Measurements from ENCODE around the gene PLEKHJ1. TPM values are rescaled to one million over a fixed set of nuclear protein-coding genes. Genes with fewer than 3 reads are reported as not detected.
"Not testable (repeated sequence)": the region's sequence is repeated elsewhere in the genome, so short reads cannot be mapped to it uniquely, and the experiment has no call there.

The PLEKHJ1 gene
- 10 to 100 TPM; 40.7 to 57.3 (median 42.8) TPM for total RNA-seq
- polyA plus RNA-seq = 100 to 1,000 TPM; 228 to 255 (median 247) TPM

GRCh38 chr19:2236314-2237050 is at the start of gene PLEKHJ1, which contains the start of gene SF3A2:
Gene PLEKHJ1 (minus strand): TSS chr19:2236329. CDS start chr19:2236248, 81 bp downstream.
Gene SF3A2 (plus strand): TSS chr19:2236824. CDS start chr19:2243419, 6,595 bp downstream.
- Histone ChIP-seq H3K27ac (peak within 1 kb of the TSS; percentile 97 to 99 (median 98)), H3K9me3 (no peaks in the 10 kb centered on the region), H3K4me1 (peaks cover 0 to 68% (median 62%) of the 10 kb centered on the region in 4 donors), H3K36me3 (peaks cover 0 to 24% (median 8%) of the 10 kb centered on the region in 4 donors), H3K27me3 (no peaks in the 10 kb centered on the region), H3K4me3 (peak within 1 kb of the TSS; percentile 62 to 99 (median 76))
- 0% methylated on average over 80 of the region's 80 CpGs for WGBS, 2 donors
- DNase-seq = peak; percentile 99
- intact Hi-C loops (cut with DNase I) = loop anchor here (1.0 to 2.0 kb wide), 7 partner anchors 33 to 154 kb away; partner anchors contain the start of genes AP3D1 and DOT1L
- TF ChIP-seq POLR2A (IDR thresholded peaks at IDR 0.05) (peak; percentile 81 to 85), POLR2AphosphoS5 (IDR thresholded peaks at IDR 0.05) (peak; percentile 91 to 97 (median 94)), EP300 (IDR thresholded peaks at IDR 0.05) (peak in 1 of 4 donors; percentile 25), CTCF (IDR thresholded peaks at IDR 0.05) (peak; percentile 96 to 100 (median 99))

- H3K9me3 ChIP-seq = no peaks in the 10 kb centered on the region
- 88 to 95% methylated on average over 8 of the region's 8 CpGs for WGBS, 2 donors
- H3K27me3 ChIP-seq = peaks cover 0 to 12% (median 6%) of the 10 kb centered on the region in 3 donors
- intact Hi-C loops (cut with DNase I) = no loop called here
- no peak for DNase-seq
- no peak for TF ChIP-seq EP300 (IDR thresholded peaks at IDR 0.05)
- TF ChIP-seq POLR2A (IDR thresholded peaks at IDR 0.05) = no peak
- no peak for TF ChIP-seq CTCF (IDR thresholded peaks at IDR 0.05)
- no peak for TF ChIP-seq POLR2AphosphoS5 (IDR thresholded peaks at IDR 0.05)
- no peak overlapping the region for H3K27ac ChIP-seq
- H3K4me1 ChIP-seq = peaks cover 0 to 15% (median 12%) of the 10 kb centered on the region in 4 donors
- no peak overlapping the region for H3K4me3 ChIP-seq
- no peaks in the 10 kb centered on the region for H3K36me3 ChIP-seq
These were observed 47.8 kb upstream of the PLEKHJ1 start for GRCh38 chr19:2283835-2284507.

DNA sequence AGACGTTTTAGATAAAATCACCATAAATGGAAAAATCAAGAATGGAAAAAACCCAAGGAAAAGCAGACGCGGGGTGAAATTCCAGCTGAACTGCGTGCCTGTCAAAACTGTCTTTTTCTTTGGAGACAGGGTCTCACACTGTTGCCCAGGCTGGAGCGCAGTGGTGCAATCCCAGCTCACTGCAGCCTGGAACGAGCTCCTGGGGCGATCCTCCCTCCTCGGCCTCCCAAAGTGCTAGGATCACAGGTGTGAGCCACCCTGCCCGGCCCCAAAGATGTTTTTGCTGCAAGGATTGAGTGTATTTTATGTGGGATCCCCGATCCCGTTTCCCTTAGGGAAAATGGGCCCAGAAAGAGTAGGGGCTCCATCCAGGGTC is 46.7 kb upstream of the PLEKHJ1 start:
- H3K27ac ChIP-seq = no peak overlapping the region
- intact Hi-C loops (cut with DNase I) = no loop called here
- no peaks in the 10 kb centered on the region for H3K9me3 ChIP-seq
- H3K27me3 ChIP-seq = peaks cover 0 to 5% (median 0%) of the 10 kb centered on the region in 3 donors
- H3K36me3 ChIP-seq = no peaks in the 10 kb centered on the region
- peaks cover 0 to 15% (median 12%) of the 10 kb centered on the region in 4 donors for H3K4me1 ChIP-seq
- peak overlapping the region in 2 of 4 donors; percentile 39 for H3K4me3 ChIP-seq
- 54 to 79% methylated on average over 11 of the region's 11 CpGs for WGBS, 2 donors
- DNase-seq = no peak
- no peak for TF ChIP-seq CTCF (IDR thresholded peaks at IDR 0.05)
- no peak for TF ChIP-seq EP300 (IDR thresholded peaks at IDR 0.05)

DNA sequence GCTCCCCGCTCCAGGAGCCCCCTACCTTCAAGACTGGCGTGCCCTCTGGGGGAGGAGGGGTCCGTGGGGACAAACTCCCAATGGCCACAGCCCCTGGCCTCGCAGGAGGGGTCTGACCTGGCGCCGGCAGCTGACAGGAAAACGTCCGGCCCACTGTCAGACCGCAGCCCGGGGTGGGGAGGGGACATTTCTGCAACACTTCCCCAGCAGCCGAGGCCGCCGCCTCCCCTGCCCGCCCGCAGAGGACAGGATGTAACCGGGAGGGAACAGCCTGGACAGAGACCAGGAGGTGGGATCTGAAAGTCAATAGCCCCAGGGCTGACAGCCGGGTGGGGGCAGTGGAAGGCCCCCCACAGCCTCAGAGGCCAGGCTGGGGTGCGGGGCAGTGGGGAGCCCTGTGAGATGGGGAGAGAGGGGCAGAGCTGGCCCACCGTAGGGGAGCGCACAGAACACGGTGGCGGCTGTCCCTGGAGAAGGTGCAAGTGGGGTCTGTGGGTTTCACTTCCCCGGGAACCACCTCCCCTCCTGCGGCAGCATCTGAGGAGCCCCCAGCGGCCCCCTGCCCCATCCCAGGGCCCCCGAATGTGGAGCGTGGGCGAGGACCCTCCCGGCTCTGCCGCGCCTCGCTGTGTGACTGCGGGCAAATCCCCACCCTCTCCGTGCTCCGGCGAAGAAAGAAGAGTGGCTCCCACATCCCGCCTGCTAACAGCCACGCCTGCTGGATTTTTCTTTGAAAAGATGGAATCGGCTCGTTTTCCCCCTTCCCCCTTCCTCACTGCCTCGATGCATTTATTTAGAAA is 46.1 kb upstream of the PLEKHJ1 start, which contains the start of gene PEAK3:
Gene PEAK3 (minus strand): TSS at position 114 of the 800 bp plus-strand sequence. CDS start 1,244 bp downstream, outside the sequence.
- H3K27me3 ChIP-seq = peaks cover 0 to 5% (median 0%) of the 10 kb centered on the region in 3 donors
- TF ChIP-seq POLR2A (IDR thresholded peaks at IDR 0.05) (no peak), POLR2AphosphoS5 (IDR thresholded peaks at IDR 0.05) (peak in 3 of 4 donors; percentile 7 to 18 (median 13))
- 8 to 10% methylated on average over 41 of the region's 41 CpGs for WGBS, 2 donors
- intact Hi-C loops (cut with DNase I) = no loop called here
- H3K4me3 ChIP-seq = peak within 1 kb of the TSS in 3 of 4 donors; percentile 25 to 39 (median 39)
- H3K4me1 ChIP-seq = peaks cover 0 to 15% (median 12%) of the 10 kb centered on the region in 4 donors
- DNase-seq = peak; percentile 89
- H3K27ac ChIP-seq = peak within 1 kb of the TSS in 2 of 4 donors; percentile 33 to 40
- no peaks in the 10 kb centered on the region for H3K36me3 ChIP-seq
- H3K9me3 ChIP-seq = no peaks in the 10 kb centered on the region

- Histone ChIP-seq H3K27ac (peak overlapping the region in 2 of 4 donors; percentile 33 to 40), H3K4me3 (peak overlapping the region in 3 of 4 donors; percentile 25 to 39 (median 39))
- intact Hi-C loops (cut with DNase I) = not testable (repeated sequence)
These were observed 45.3 kb upstream of the PLEKHJ1 start for GRCh38 chr19:2281265-2282061.

More at GRCh38 chr19:2281265-2282061, 45.3 kb upstream of the PLEKHJ1 start:
- not testable (repeated sequence) for DNase-seq, H3K9me3 ChIP-seq, H3K36me3 ChIP-seq, H3K27me3 ChIP-seq
- peaks cover 0 to 16% (median 13%) of the 10 kb centered on the region in 4 donors for H3K4me1 ChIP-seq
- 20 to 27% methylated on average over 16 of the region's 16 CpGs for WGBS, 2 donors

Measured in sigmoid colon (tissue), 7 donors.